KOPT-K1 (cell line): ENCODE data around the gene RIMS3.
A peak's percentile ranks its signal among the peaks of the same experiment; 100 is the strongest.
"Not testable (repeated sequence)": the region's sequence is repeated elsewhere in the genome, so short reads cannot be mapped to it uniquely, and the experiment has no call there.

Experiments used
- H3K27ac ChIP-seq: fragments of 200-600 bp; sonication (generic); 2 replicates; pipeline ENCODE4 v1.5.1; 2016; ENCODE audit warnings: antibody characterized with exemption, mild to moderate bottlenecking, low read depth, low read length; ENCODE audit not compliant: poor library complexity, severe bottlenecking
- H3K36me3 ChIP-seq: fragments of 200-600 bp; sonication (generic); 2 replicates; pipeline ENCODE4 v1.5.1; 2017; ENCODE audit warnings: antibody characterized with exemption, mild to moderate bottlenecking, low read length, moderate library complexity; ENCODE audit not compliant: insufficient read depth
- H3K9me3 ChIP-seq: fragments of 200-600 bp; sonication (generic); 2 replicates; pipeline ENCODE4 v1.5.1; 2017; ENCODE audit warnings: antibody characterized with exemption, low read length, mild to moderate bottlenecking; ENCODE audit not compliant: insufficient read depth, poor library complexity, severe bottlenecking

The RIMS3 gene

GRCh38 chr1:40665335-40666171, at the start of gene RIMS3:
Gene RIMS3 (minus strand): TSS chr1:40665682. CDS start chr1:40641925, 23,757 bp downstream.
- H3K9me3 ChIP-seq = no peaks in the 10 kb centered on the region
- no peaks in the 10 kb centered on the region for H3K36me3 ChIP-seq
- peak within 1 kb of the TSS; percentile 35 for H3K27ac ChIP-seq

- no peaks in the 10 kb centered on the region for H3K9me3 ChIP-seq
- no peak overlapping the region for H3K27ac ChIP-seq
- peaks cover 23% of the 10 kb centered on the region for H3K36me3 ChIP-seq
These were observed 47.5 kb upstream of the RIMS3 start for GRCh38 chr1:40712997-40713396.

GRCh38 chr1:40712405-40712944, 47.0 kb upstream of the RIMS3 start:
- H3K36me3 ChIP-seq = peaks cover 23% of the 10 kb centered on the region
- no peaks in the 10 kb centered on the region for H3K9me3 ChIP-seq
- H3K27ac ChIP-seq = no peak overlapping the region

GRCh38 chr1:40711465-40712404, 46.3 kb upstream of the RIMS3 start:
- H3K27ac ChIP-seq = no peak overlapping the region
- H3K9me3 ChIP-seq = no peaks in the 10 kb centered on the region
- peaks cover 23% of the 10 kb centered on the region for H3K36me3 ChIP-seq

- Histone ChIP-seq H3K36me3 (peaks cover 19% of the 10 kb centered on the region), H3K9me3 (no peaks in the 10 kb centered on the region), H3K27ac (no peak overlapping the region)
These were observed 45.3 kb upstream of the RIMS3 start for GRCh38 chr1:40710581-40711315.

- Histone ChIP-seq H3K36me3 (peaks cover 19% of the 10 kb centered on the region), H3K9me3 (no peaks in the 10 kb centered on the region), H3K27ac (peak overlapping the region; percentile 63)
These were observed 44.4 kb upstream of the RIMS3 start for GRCh38 chr1:40709802-40710278.

GRCh38 chr1:40709100-40709801, 43.8 kb upstream of the RIMS3 start:
- Histone ChIP-seq H3K27ac (peak overlapping the region; percentile 63), H3K36me3 (peaks cover 16% of the 10 kb centered on the region), H3K9me3 (no peaks in the 10 kb centered on the region)

GRCh38 chr1:40708750-40709099, 43.2 kb upstream of the RIMS3 start:
- H3K27ac ChIP-seq = peak overlapping the region; percentile 63
- H3K9me3 ChIP-seq = no peaks in the 10 kb centered on the region
- peaks cover 10% of the 10 kb centered on the region for H3K36me3 ChIP-seq

GRCh38 chr1:40706626-40707025, 41.1 kb upstream of the RIMS3 start:
- Histone ChIP-seq H3K36me3 (no peaks in the 10 kb centered on the region), H3K27ac (no peak overlapping the region), H3K9me3 (no peaks in the 10 kb centered on the region)

- no peaks in the 10 kb centered on the region for H3K9me3 ChIP-seq
These were observed 39.6 kb upstream of the RIMS3 start for GRCh38 chr1:40704817-40705733.

GRCh38 chr1:40703316-40703715, 37.8 kb upstream of the RIMS3 start:
- Histone ChIP-seq H3K27ac (no peak overlapping the region), H3K36me3 (no peaks in the 10 kb centered on the region), H3K9me3 (no peaks in the 10 kb centered on the region)

More at GRCh38 chr1:40704817-40705733, 39.6 kb upstream of the RIMS3 start:
- Histone ChIP-seq H3K27ac (no peak overlapping the region), H3K36me3 (no peaks in the 10 kb centered on the region)

GRCh38 chr1:40702810-40703209, 37.3 kb upstream of the RIMS3 start:
- not testable (repeated sequence) for H3K9me3 ChIP-seq, H3K27ac ChIP-seq, H3K36me3 ChIP-seq

- Histone ChIP-seq H3K9me3 (no peaks in the 10 kb centered on the region), H3K27ac (no peak overlapping the region), H3K36me3 (peaks cover 5% of the 10 kb centered on the region; the same call in 1 of the 2 replicates)
These were observed 36.2 kb upstream of the RIMS3 start for GRCh38 chr1:40701684-40702083.
